ENCODE measurements around the gene COASY.

DNA sequence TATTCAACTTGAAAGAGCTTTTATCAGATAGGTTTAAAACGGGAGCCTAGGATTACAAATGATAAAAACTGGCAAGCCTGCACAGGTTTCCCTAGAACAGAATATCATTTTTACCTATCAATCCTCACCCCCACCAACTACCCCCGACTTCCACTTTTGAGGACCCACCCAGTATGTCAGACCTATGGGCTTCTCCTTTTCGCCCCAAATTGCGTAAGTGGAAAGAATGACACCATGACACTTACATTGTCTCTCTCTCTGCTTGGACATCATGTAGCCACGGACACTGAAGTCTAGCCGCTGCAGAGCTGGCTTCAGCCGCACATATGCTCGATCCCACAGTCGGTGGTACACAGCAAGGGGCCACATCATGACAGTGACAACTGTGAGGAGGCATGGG, 22.9 kb downstream of the COASY start:
- TF ChIP-seq SMC3 (IDR thresholded peaks at IDR 0.05; ENCODE audit: low read depth, low read length) (no peak), GABPA (IDR thresholded peaks at IDR 0.05; ENCODE audit: low read depth) (no peak), YY1 (IDR thresholded peaks at IDR 0.05; ENCODE audit: low read depth) (no peak), RCOR1 (IDR thresholded peaks at IDR 0.05; ENCODE audit: low read length) (no peak)
- TF ChIP-seq, protein P1, sequence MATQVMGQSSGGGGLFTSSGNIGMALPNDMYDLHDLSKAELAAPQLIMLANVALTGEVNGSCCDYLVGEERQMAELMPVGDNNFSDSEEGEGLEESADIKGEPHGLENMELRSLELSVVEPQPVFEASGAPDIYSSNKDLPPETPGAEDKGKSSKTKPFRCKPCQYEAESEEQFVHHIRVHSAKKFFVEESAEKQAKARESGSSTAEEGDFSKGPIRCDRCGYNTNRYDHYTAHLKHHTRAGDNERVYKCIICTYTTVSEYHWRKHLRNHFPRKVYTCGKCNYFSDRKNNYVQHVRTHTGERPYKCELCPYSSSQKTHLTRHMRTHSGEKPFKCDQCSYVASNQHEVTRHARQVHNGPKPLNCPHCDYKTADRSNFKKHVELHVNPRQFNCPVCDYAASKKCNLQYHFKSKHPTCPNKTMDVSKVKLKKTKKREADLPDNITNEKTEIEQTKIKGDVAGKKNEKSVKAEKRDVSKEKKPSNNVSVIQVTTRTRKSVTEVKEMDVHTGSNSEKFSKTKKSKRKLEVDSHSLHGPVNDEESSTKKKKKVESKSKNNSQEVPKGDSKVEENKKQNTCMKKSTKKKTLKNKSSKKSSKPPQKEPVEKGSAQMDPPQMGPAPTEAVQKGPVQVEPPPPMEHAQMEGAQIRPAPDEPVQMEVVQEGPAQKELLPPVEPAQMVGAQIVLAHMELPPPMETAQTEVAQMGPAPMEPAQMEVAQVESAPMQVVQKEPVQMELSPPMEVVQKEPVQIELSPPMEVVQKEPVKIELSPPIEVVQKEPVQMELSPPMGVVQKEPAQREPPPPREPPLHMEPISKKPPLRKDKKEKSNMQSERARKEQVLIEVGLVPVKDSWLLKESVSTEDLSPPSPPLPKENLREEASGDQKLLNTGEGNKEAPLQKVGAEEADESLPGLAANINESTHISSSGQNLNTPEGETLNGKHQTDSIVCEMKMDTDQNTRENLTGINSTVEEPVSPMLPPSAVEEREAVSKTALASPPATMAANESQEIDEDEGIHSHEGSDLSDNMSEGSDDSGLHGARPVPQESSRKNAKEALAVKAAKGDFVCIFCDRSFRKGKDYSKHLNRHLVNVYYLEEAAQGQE (IDR thresholded peaks at IDR 0.05; ENCODE audit: low read depth, low read length), result no peak
- TF ChIP-seq, protein P2, sequence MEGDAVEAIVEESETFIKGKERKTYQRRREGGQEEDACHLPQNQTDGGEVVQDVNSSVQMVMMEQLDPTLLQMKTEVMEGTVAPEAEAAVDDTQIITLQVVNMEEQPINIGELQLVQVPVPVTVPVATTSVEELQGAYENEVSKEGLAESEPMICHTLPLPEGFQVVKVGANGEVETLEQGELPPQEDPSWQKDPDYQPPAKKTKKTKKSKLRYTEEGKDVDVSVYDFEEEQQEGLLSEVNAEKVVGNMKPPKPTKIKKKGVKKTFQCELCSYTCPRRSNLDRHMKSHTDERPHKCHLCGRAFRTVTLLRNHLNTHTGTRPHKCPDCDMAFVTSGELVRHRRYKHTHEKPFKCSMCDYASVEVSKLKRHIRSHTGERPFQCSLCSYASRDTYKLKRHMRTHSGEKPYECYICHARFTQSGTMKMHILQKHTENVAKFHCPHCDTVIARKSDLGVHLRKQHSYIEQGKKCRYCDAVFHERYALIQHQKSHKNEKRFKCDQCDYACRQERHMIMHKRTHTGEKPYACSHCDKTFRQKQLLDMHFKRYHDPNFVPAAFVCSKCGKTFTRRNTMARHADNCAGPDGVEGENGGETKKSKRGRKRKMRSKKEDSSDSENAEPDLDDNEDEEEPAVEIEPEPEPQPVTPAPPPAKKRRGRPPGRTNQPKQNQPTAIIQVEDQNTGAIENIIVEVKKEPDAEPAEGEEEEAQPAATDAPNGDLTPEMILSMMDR (IDR thresholded peaks at IDR 0.05), result no peak
